HG03575 (cell line): ENCODE results near the gene HMOX1.
"Not testable (repeated sequence)": the region's sequence is repeated elsewhere in the genome, so short reads cannot be mapped to it uniquely, and the experiment has no call there.

Source experiments
- ATAC-seq: cut with Tn5 transposase; IDR thresholded peaks from one replicate; pipeline ENCODE4 v1.9.1; 2021; ENCODE audit not compliant: unreplicated experiment, insufficient number of reproducible peaks, low FRiP score; ENCODE audit errors: extremely low read depth

Gene HMOX1

DNA sequence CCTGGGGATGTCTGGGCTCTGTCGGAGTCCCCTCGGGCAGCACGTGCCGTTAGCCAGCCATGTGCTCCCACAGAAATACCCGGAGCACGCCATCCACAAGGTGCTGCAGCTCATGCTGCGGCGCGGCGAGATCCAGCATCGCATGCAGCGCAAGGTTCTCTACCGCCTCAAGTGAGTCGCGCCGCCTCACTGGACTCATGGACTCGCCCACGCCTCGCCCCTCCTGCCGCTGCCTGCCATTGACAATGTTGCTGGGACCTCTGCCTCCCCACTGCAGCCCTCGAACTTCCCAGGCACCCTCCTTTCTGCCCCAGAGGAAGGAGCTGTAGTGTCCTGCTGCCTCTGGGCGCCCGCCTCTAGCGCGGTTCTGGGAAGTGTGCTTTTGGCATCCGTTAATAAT lies 43.2 kb downstream of the HMOX1 start:
- no peak for ATAC-seq

DNA sequence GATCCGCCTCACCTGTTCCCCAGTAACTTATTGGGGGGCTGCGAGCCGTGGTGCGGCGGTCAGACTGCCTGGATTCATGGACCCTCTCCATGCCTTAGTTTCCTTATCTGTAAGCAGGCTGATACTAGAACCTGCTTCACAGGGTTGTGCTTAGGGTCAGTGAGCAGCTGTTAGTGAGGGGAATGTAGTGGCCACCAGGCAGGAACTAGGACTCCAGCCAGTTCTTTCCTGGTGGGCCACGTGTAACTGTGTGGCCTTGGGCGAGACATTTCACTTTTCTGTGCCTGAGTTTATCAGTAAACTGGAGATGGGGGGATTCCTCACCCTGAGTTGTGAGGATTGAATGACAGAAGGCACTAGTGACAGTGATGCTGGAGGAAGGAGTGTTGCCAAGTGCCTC lies 43.9 kb downstream of the HMOX1 start:
- ATAC-seq, result no peak

GRCh38 chr22:35425546-35425945 lies 44.6 kb downstream of the HMOX1 start:
- ATAC-seq, result no peak

GRCh38 chr22:35425971-35426800 lies 45.3 kb downstream of the HMOX1 start:
- ATAC-seq, result no peak

DNA sequence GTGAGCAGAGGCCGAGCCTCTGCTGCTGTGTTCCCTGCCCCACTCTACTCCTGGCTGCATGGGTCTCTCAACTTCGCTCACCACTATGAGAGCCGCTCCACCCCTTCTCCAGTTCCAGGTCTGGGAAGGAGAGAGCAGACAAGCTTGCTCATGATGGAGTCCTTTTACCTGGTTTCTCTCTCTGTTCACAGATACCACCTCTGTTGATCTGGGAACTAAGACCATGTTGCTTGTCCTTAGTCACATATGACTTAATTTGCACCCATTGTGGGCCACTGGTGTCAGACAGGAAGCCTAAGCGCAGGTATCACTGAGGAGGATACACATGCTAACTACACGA lies 45.9 kb downstream of the HMOX1 start:
- ATAC-seq, result no peak

- ATAC-seq, result no peak
Measured at GRCh38 chr22:35430897-35431322, 50.0 kb downstream of the HMOX1 start.

- ATAC-seq, result no peak
Measured at GRCh38 chr22:35431483-35432227, 50.8 kb downstream of the HMOX1 start.

DNA sequence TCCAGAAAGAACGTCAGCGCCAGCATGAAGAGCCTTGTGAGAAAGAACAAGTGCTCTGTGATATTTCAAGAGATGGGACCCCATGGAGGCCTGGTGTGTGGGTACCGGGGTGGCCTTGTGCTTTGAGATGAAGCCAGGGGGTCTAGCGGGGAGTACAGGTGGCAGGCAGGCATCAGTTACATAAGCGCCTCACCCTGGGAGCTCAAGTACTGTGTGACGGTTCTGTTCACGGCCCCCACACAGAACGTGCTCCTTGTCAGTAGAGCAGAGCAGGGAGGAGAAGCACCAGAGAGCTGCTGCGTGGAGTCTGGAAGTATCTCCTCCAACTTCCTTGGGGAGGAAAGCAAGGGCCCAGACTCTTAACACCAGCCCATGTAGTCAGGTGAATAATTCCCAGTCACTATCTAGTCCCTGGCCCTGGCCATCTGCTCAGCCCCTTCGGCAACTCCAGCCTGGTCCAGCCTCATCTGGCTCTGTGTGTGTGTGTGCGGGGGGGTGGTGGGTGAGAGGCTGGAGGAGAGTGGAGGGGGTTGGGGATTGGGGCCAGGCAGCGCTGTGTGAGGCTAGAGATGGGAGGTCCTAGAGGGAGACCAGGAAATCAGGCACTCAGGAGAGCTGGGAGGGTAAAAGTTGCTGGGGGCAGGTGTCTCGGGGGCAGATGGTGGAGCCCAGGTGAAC lies 51.5 kb downstream of the HMOX1 start:
- ATAC-seq, result no peak

- no peak for ATAC-seq
Measured at GRCh38 chr22:35434061-35434710, 53.3 kb downstream of the HMOX1 start.

GRCh38 chr22:35435201-35435740 lies 54.4 kb downstream of the HMOX1 start:
- ATAC-seq, result no peak

GRCh38 chr22:35436421-35436820 lies 55.5 kb downstream of the HMOX1 start:
- no peak for ATAC-seq

- ATAC-seq, result no peak
Measured at GRCh38 chr22:35437049-35437448, 56.2 kb downstream of the HMOX1 start.

DNA sequence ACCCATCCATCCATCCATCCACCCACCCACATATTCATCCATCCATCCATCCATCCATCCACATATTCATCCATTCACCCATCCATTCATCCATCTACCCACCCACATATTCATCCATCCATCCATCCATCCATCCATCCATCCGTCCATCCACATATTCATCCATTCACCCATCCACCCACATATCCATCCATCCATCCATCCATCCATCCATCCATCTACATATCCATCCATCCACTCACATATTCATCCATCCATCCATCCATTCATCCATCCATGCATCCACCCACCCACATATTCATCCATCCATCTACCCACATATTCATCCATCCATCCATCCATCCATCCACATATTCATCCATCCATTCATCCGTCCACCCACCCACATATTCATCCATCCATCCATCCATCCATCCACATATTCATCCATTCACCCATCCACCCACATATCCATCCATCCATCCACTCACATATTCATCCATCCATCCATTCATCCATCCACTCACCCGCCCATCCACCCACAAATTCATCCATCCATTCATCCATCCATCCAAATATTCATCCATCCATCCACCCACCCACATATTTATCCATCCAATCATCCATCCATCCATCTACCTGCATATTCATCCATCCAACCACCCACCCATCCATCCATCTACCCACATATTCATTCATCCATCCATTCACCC lies 57.9 kb downstream of the HMOX1 start:
- ATAC-seq, result not testable (repeated sequence)

GRCh38 chr22:35439365-35439717 lies 58.4 kb downstream of the HMOX1 start:
- ATAC-seq, result no peak

GRCh38 chr22:35440129-35440528 lies 59.2 kb downstream of the HMOX1 start:
- no peak for ATAC-seq

DNA sequence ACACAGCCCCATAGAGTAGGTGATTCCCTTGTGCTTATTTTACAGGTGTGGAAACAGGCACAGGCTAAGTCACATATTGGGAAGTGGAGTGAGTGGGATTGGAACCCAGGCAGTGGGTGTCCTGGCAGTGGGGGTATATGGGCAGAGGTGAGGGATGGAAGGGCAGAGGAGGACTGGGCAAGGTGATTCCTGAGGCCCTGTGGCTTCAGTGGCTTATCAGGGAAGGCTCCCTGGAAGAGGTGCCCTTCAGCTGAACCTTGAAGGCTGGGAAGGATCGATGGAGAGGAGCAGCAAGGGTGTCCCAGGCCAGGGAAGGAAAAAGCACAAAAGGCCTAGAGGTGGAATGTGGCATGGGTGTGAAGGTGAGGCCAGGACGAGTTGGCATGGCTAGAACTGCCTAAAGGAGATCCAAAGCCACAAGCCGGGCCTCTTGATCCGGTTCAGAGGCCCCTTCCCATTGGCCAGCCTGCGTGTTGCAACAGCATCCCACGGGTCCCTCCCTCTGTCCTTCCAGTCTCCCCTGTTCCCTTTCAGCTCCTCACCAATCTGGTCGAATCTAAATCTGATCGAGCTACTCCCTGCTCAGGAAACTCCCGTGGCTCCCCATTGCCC lies 60.7 kb downstream of the HMOX1 start:
- ATAC-seq, result no peak

DNA sequence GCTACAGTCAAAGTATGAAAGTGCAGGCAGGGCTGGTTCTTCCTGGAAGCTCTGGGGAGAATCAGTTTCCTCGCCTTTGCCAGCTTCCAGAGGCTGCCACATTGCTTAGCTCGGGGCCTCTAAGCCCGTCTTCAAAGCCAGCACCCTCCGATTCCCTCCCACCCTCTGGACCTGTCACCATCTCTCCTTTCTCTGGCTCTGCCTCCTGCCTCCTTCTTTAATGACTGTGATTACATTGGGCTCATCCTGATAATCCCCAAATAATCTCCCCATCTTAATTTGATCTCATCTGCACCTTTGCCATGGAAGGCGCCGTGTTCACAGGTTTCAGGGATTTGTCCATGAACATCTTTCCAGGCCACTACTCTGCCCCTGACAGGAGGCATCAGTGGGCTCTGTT lies 61.6 kb downstream of the HMOX1 start:
- ATAC-seq, result no peak

GRCh38 chr22:35443338-35443737 lies 62.4 kb downstream of the HMOX1 start:
- ATAC-seq, result no peak
